HG03060 (cell line): ENCODE results near the gene FOXO6.

ENCODE experiments used
- ATAC-seq: cut with Tn5 transposase; IDR thresholded peaks from one replicate; pipeline ENCODE4 v1.9.1; 2021; ENCODE audit warnings: low read depth, moderate number of reproducible peaks; ENCODE audit not compliant: unreplicated experiment

Gene FOXO6

GRCh38 chr1:41397020-41397419, 35.8 kb downstream of the FOXO6 start:
- ATAC-seq: no peak

GRCh38 chr1:41397753-41398330, 36.6 kb downstream of the FOXO6 start:
- ATAC-seq: no peak

- no peak for ATAC-seq
These were observed 38.0 kb downstream of the FOXO6 start for GRCh38 chr1:41399145-41399795.

GRCh38 chr1:41400225-41400624, 39.0 kb downstream of the FOXO6 start:
- no peak for ATAC-seq

- ATAC-seq: no peak
These were observed 40.7 kb downstream of the FOXO6 start for GRCh38 chr1:41401899-41402298.

- ATAC-seq: no peak
These were observed 43.1 kb downstream of the FOXO6 start for GRCh38 chr1:41404308-41404761.

- ATAC-seq: no peak
These were observed 46.5 kb downstream of the FOXO6 start for GRCh38 chr1:41407664-41408252.

- ATAC-seq: no peak
These were observed 47.5 kb downstream of the FOXO6 start for GRCh38 chr1:41408691-41409090.

GRCh38 chr1:41409825-41410224, 48.6 kb downstream of the FOXO6 start:
- no peak for ATAC-seq

- no peak for ATAC-seq
These were observed 49.2 kb downstream of the FOXO6 start for GRCh38 chr1:41410462-41410861.

GRCh38 chr1:41411229-41411628, 50.0 kb downstream of the FOXO6 start:
- ATAC-seq: no peak

- no peak for ATAC-seq
These were observed 51.5 kb downstream of the FOXO6 start for GRCh38 chr1:41412748-41413147.

- ATAC-seq: no peak
These were observed 52.6 kb downstream of the FOXO6 start for GRCh38 chr1:41413748-41414281.

- ATAC-seq: no peak
These were observed 53.1 kb downstream of the FOXO6 start for GRCh38 chr1:41414296-41414695.

GRCh38 chr1:41414716-41415306, 53.6 kb downstream of the FOXO6 start:
- no peak for ATAC-seq

- no peak for ATAC-seq
These were observed 54.8 kb downstream of the FOXO6 start for GRCh38 chr1:41416081-41416480.

GRCh38 chr1:41416552-41417334, 55.5 kb downstream of the FOXO6 start:
- ATAC-seq: no peak

- ATAC-seq: no peak
These were observed 56.1 kb downstream of the FOXO6 start for GRCh38 chr1:41417335-41417682.

GRCh38 chr1:41417746-41418145, 56.5 kb downstream of the FOXO6 start:
- no peak for ATAC-seq

GRCh38 chr1:41418857-41419583, 57.8 kb downstream of the FOXO6 start:
- ATAC-seq: no peak
